Lung (tissue), 12 donors: ENCODE data around the gene NFS1. TPM values are rescaled to one million over a fixed set of nuclear protein-coding genes. Genes with fewer than 3 reads are reported as not detected.

ENCODE experiments used
- ATAC-seq: fragments of 200-7000 bp; cut with Tn5 transposase; one replicate; pipeline ENCODE4 v1.9.1; 2020; ENCODE audit warnings: moderate number of reproducible peaks; ENCODE audit not compliant: insufficient read depth, low FRiP score
- DNase-seq, 3 donors: peaks; one replicate each; pipeline ENCODE4 v3.0.0-alpha.2; 2013 to 2017
- H3K27ac ChIP-seq, 2 donors: one replicate each; pipeline ENCODE4 v1.5.1; 2013; ENCODE audit warnings: mild to moderate bottlenecking in 2 of 2, moderate library complexity in 2 of 2, control low read depth in 1 of 2, inconsistent platforms in 1 of 2, low read depth in 1 of 2, low read length in 1 of 2
- H3K27me3 ChIP-seq, 3 donors: one replicate each; pipeline ENCODE4 v1.5.1; 2013; ENCODE audit warnings: low read length in 2 of 3; ENCODE audit not compliant: control insufficient read depth in 3 of 3, insufficient read depth in 3 of 3
- H3K36me3 ChIP-seq, 4 donors: one replicate each; pipeline ENCODE4 v1.5.1; 2013; ENCODE audit warnings: low read length in 4 of 4, mild to moderate bottlenecking in 1 of 4, moderate library complexity in 1 of 4; ENCODE audit not compliant: control insufficient read depth in 4 of 4, insufficient read depth in 4 of 4
- H3K4me1 ChIP-seq, 5 donors: one replicate each; pipeline ENCODE4 v1.5.1; 2013; ENCODE audit warnings: low read length in 5 of 5, mild to moderate bottlenecking in 2 of 5, moderate library complexity in 1 of 5; ENCODE audit not compliant: control insufficient read depth in 5 of 5, insufficient read depth in 5 of 5
- H3K4me3 ChIP-seq: one replicate; pipeline ENCODE4 v1.5.1; 2013; ENCODE audit warnings: mild to moderate bottlenecking, control low read depth, moderate library complexity
- H3K9ac ChIP-seq, 2 donors: one replicate each; pipeline ENCODE4 v1.5.1; 2013; ENCODE audit warnings: low read length in 2 of 2, control low read depth in 1 of 2; ENCODE audit not compliant: insufficient read depth in 1 of 2
- H3K9me3 ChIP-seq, 4 donors: one replicate each; pipeline ENCODE4 v1.5.1; 2013; ENCODE audit warnings: low read length in 3 of 4, mild to moderate bottlenecking in 1 of 4, moderate library complexity in 1 of 4; ENCODE audit not compliant: control insufficient read depth in 4 of 4, insufficient read depth in 3 of 4
- CTCF ChIP-seq: IDR thresholded peaks from 2 replicates; pipeline ENCODE4 v1.5.1; 2012; ENCODE audit warnings: mild to moderate bottlenecking; ENCODE audit errors: control extremely low read depth, extremely low read depth
- WGBS, 2 donors: extraction: QIAGEN DNeasy Blood & Tissue Kit; methylation state at CpG; one replicate each; pipeline ENCODE4 v1.1.7; 2013; 5-methylcytosine and 5-hydroxymethylcytosine counted together
- polyA plus RNA-seq, 2 donors: library from polyadenylated mRNA; stranded (reverse); fragments of 200-250 nt; gene quantifications; one replicate each; pipeline ENCODE4 v1.2.1, GENCODE V29; 2013
- total RNA-seq, 2 donors: library from RNA; depleted of rRNA in 1 of 2; stranded (reverse); fragments of >200 nt in 1 of 2; gene quantifications; one replicate each; pipeline ENCODE4 v1.2.1, GENCODE V29; 2014 to 2021
- donor health status: control.
- donor health status: control.
- donor health status: Bipolar disorder and iron deficiency.
- donor health status: healthy.
- donor health status: DM: yes; HTN: yes; CAD: no.

NFS1 gene
- total and polyA plus RNA-seq, 4 donors = 18.8 to 33.9 (median 23.7) TPM

GRCh38 chr20:35661908-35662307 lies 37.2 kb downstream of the NFS1 start:
- H3K27ac ChIP-seq = no peak overlapping the region
- WGBS, 2 donors = 28 to 47% methylated on average over 3 of the region's 3 CpGs
- peak overlapping the region in 1 of 2 donors; percentile 40 for H3K9ac ChIP-seq
- H3K4me3 ChIP-seq = no peak overlapping the region
- TF ChIP-seq CTCF = no peak
- DNase-seq (no peak), ATAC-seq (no peak)
- H3K27me3 ChIP-seq = no peaks in the 10 kb centered on the region
- H3K4me1 ChIP-seq = peaks cover 6 to 32% (median 13%) of the 10 kb centered on the region in 5 donors
- H3K36me3 ChIP-seq = no peaks in the 10 kb centered on the region
- H3K9me3 ChIP-seq = no peaks in the 10 kb centered on the region

- H3K9me3 ChIP-seq = no peaks in the 10 kb centered on the region
- no peak overlapping the region for H3K9ac ChIP-seq
- H3K27ac ChIP-seq = no peak overlapping the region
- H3K27me3 ChIP-seq = no peaks in the 10 kb centered on the region
- H3K36me3 ChIP-seq = no peaks in the 10 kb centered on the region
- H3K4me3 ChIP-seq = no peak overlapping the region
- DNase-seq (no peak), ATAC-seq (no peak)
- peaks cover 8 to 34% (median 13%) of the 10 kb centered on the region in 5 donors for H3K4me1 ChIP-seq
- no peak for TF ChIP-seq CTCF
- WGBS, 2 donors = 39 to 43% methylated on average over 2 of the region's 2 CpGs
Measured at GRCh38 chr20:35661053-35661452, 38.1 kb downstream of the NFS1 start.

GRCh38 chr20:35660122-35660937 lies 38.8 kb downstream of the NFS1 start:
- Histone ChIP-seq H3K9me3 (no peaks in the 10 kb centered on the region), H3K36me3 (no peaks in the 10 kb centered on the region), H3K9ac (no peak overlapping the region), H3K27me3 (no peaks in the 10 kb centered on the region), H3K27ac (no peak overlapping the region), H3K4me1 (peaks cover 8 to 34% (median 13%) of the 10 kb centered on the region in 5 donors), H3K4me3 (no peak overlapping the region)
- no peak for ATAC-seq
- 89 to 90% methylated on average over 10 of the region's 10 CpGs for WGBS, 2 donors
- no peak for TF ChIP-seq CTCF
- DNase-seq = no peak
